NCI-H446 (cell line): ENCODE measurements around the gene GOLGA1.

ENCODE experiments used
- DNase-seq, 2 experiments: peaks; one replicate each; lab custom pipeline; 2025; lab: John Stamatoyannopoulos, UW

GOLGA1 gene

GRCh38 chr9:124835026-124835557 lies 105.8 kb downstream of the GOLGA1 start:
- DNase-seq, result peak in 1 of 2 experiments; percentile 58

GRCh38 chr9:124834591-124834990 lies 106.3 kb downstream of the GOLGA1 start:
- DNase-seq, result no peak

GRCh38 chr9:124831642-124832364 lies 109.1 kb downstream of the GOLGA1 start:
- DNase-seq, result no peak

- DNase-seq, result no peak
These were observed 110.3 kb downstream of the GOLGA1 start for GRCh38 chr9:124830593-124830992.

GRCh38 chr9:124829334-124829669 lies 111.6 kb downstream of the GOLGA1 start:
- no peak for DNase-seq

GRCh38 chr9:124828489-124829333 lies 112.2 kb downstream of the GOLGA1 start:
- no peak for DNase-seq
